ENCODE data around the gene SLC13A5. TPM values are rescaled to one million over a fixed set of nuclear protein-coding genes. Genes with fewer than 3 reads are reported as not detected.

SLC13A5 gene
- polyA plus RNA-seq, 3 donors: not detected

GRCh38 chr17:6702567-6703215 lies 10.5 kb downstream of the SLC13A5 start:
- WGBS (ENCODE audit: insufficient coverage): 88% methylated on average over 15 of the region's 16 CpGs
- Histone ChIP-seq H3K36me3 (replicated peaks in 1 of 2; ENCODE audit: control insufficient read depth in 1 of 2, insufficient read depth in 2 of 2, low read length in 2 of 2) (no peaks in the 10 kb centered on the region), H3K4me1 (ENCODE audit: control insufficient read depth in 1 of 2, insufficient read depth in 2 of 2, low read length in 2 of 2) (no peaks in the 10 kb centered on the region), H4K20me1 (ENCODE audit: insufficient read depth, low read length) (no peaks in the 10 kb centered on the region), H3K9me3 (replicated peaks in 1 of 2; ENCODE audit: control insufficient read depth in 1 of 2, insufficient read depth in 1 of 2, low read length in 2 of 2) (no peaks in the 10 kb centered on the region), H3K27me3 (ENCODE audit: control insufficient read depth in 2 of 2, insufficient read depth in 2 of 2, low read length in 2 of 2) (peaks cover 0 to 3% of the 10 kb centered on the region in 2 donors), H3K4me3 (replicated peaks in 1 of 3; ENCODE audit: low read depth in 2 of 3, low read length in 3 of 3) (no peak overlapping the region), H2AFZ (ENCODE audit: insufficient read depth, low read depth, low read length, poor library complexity, severe bottlenecking) (no peak overlapping the region), H3K27ac (ENCODE audit: low read depth in 1 of 2, low read length in 2 of 2) (no peak overlapping the region), H3K9ac (ENCODE audit: insufficient read depth, low read length, poor library complexity, severe bottlenecking) (no peak overlapping the region), H3K4me2 (replicated peaks; ENCODE audit: extremely low read depth, low read length, poor library complexity, severe bottlenecking) (no peak overlapping the region), H3K79me2 (ENCODE audit: insufficient read depth, low read length) (no peaks in the 10 kb centered on the region)
- intact Hi-C loops (cut with micrococcal nuclease): no loop called here
- Mint-ChIP-seq H3K4me3 (no peak overlapping the region), H3K27me3 (ENCODE audit: low read depth in 3 of 3) (peaks cover 3 to 20% (median 15%) of the 10 kb centered on the region in 3 donors), H3K27ac (peak overlapping the region in 1 of 7 donors; percentile 53), H3K9me3 (peaks cover 0 to 2% (median 0%) of the 10 kb centered on the region in 7 donors), H3K4me1 (peaks cover 6% of the 10 kb centered on the region), H3K36me3 (no peaks in the 10 kb centered on the region)
- TF ChIP-seq CTCF (IDR thresholded peaks at IDR 0.05): no peak
- DNase-seq: no peak

GRCh38 chr17:6701719-6702118 lies 11.4 kb downstream of the SLC13A5 start:
- Histone ChIP-seq H2AFZ (ENCODE audit: insufficient read depth, low read depth, low read length, poor library complexity, severe bottlenecking) (peak overlapping the region; percentile 29), H3K27ac (ENCODE audit: low read depth in 1 of 2, low read length in 2 of 2) (no peak overlapping the region), H4K20me1 (ENCODE audit: insufficient read depth, low read length) (no peaks in the 10 kb centered on the region), H3K79me2 (ENCODE audit: insufficient read depth, low read length) (no peaks in the 10 kb centered on the region), H3K4me3 (replicated peaks in 1 of 3; ENCODE audit: low read depth in 2 of 3, low read length in 3 of 3) (no peak overlapping the region), H3K36me3 (replicated peaks in 1 of 2; ENCODE audit: control insufficient read depth in 1 of 2, insufficient read depth in 2 of 2, low read length in 2 of 2) (no peaks in the 10 kb centered on the region), H3K27me3 (ENCODE audit: control insufficient read depth in 2 of 2, insufficient read depth in 2 of 2, low read length in 2 of 2) (peaks cover 0 to 3% of the 10 kb centered on the region in 2 donors), H3K4me2 (replicated peaks; ENCODE audit: extremely low read depth, low read length, poor library complexity, severe bottlenecking) (no peak overlapping the region), H3K4me1 (ENCODE audit: control insufficient read depth in 1 of 2, insufficient read depth in 2 of 2, low read length in 2 of 2) (no peaks in the 10 kb centered on the region), H3K9me3 (replicated peaks in 1 of 2; ENCODE audit: control insufficient read depth in 1 of 2, insufficient read depth in 1 of 2, low read length in 2 of 2) (no peaks in the 10 kb centered on the region), H3K9ac (ENCODE audit: insufficient read depth, low read length, poor library complexity, severe bottlenecking) (no peak overlapping the region)
- H3K4me3 Mint-ChIP-seq: no peak overlapping the region
- H3K36me3 Mint-ChIP-seq: no peaks in the 10 kb centered on the region
- peaks cover 3 to 15% (median 13%) of the 10 kb centered on the region in 3 donors for H3K27me3 Mint-ChIP-seq (ENCODE audit: low read depth in 3 of 3)
- peaks cover 0 to 2% (median 0%) of the 10 kb centered on the region in 7 donors for H3K9me3 Mint-ChIP-seq
- no peak overlapping the region for H3K27ac Mint-ChIP-seq
- intact Hi-C loops (cut with micrococcal nuclease): no loop called here
- H3K4me1 Mint-ChIP-seq: peaks cover 6% of the 10 kb centered on the region
- DNase-seq: peak in 2 of 3 donors; percentile 14 to 20
- peak; percentile 37 for TF ChIP-seq CTCF (IDR thresholded peaks at IDR 0.05)
- 8% methylated on average over 10 of the region's 11 CpGs for WGBS (ENCODE audit: insufficient coverage)
